Bronchus fibroblast of lung (primary cell): ENCODE results near the gene CDK17. TPM values are rescaled to one million over a fixed set of nuclear protein-coding genes. Genes with fewer than 3 reads are reported as not detected.

ENCODE experiments used
- total RNA-seq: library from RNA; depleted of rRNA; stranded (reverse); fragments of >200 nt; gene quantifications from 2 replicates; pipeline ENCODE4 v1.2.3, GENCODE V29; 2015

Gene CDK17
- 33.1 and 38.3 TPM in 2 replicates for total RNA-seq

GRCh38 chr12:96399919-96400630 is at the start of gene CDK17:
TSS of gene CDK17 (minus strand) at chr12:96400439. CDS start at chr12:96334836, 65,603 bp downstream.

Other genes starting within 250 kb of the CDK17 start
- gene ELK3, start 206.1 kb downstream of the CDK17 start, total RNA-seq, result 21.0 and 24.7 TPM in 2 replicates
- gene CFAP54, start 89.1 kb upstream of the CDK17 start, total RNA-seq, result 0.34 and 0.59 TPM in 2 replicates